Endometrium (tissue), 2 donors: ENCODE results near the gene MAP3K20.
"Not testable (repeated sequence)": the region's sequence is repeated elsewhere in the genome, so short reads cannot be mapped to it uniquely, and the experiment has no call there.

Experiments used
- FAIRE-seq: peaks from 2 replicates; lab custom pipeline; 2012; peaks lifted over from hg19 to GRCh38; lab: Jason Lieb, UNC
- donor health status: control.
- donor health status: control.

The MAP3K20 gene

DNA sequence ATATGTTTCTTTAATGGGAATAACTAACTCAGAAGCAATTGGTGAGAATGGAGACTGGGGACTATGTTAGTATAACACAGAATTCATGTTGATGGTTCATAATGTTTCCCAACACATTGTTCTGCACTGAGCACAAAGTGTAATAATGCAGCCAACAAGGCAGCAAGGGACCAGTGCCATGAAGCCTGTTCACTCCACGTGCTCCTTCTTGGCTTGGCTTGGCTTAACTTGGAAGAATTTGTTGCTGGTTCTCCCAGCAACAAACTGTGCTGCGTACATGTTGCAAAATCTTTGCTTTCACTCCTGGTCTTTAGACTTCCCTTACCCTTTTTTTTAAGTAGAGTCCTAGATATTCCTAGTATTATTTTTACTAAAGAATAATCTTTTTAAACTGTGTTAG, 129.7 kb downstream of the MAP3K20 start:
- FAIRE-seq, result no peak

DNA sequence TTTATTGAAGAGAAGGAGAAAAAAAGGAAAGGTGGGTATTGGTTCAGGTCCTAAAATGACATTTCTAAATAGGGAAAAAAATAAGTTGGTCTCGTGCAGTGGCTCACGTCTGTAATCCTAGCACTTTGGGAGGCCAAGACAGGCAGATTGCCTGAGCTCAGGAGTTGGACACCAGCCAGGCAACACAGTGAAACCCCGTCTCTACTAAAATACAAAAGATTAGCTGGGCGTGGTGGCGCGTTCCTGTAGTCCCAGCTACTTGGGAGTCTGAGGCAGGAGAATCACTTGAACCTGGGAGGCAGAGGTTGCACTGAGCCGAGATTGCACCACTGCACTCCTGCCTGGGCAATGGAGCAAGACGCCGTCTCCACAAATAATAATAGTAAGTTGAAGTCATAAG, 131.5 kb downstream of the MAP3K20 start:
- FAIRE-seq, result not testable (repeated sequence)

DNA sequence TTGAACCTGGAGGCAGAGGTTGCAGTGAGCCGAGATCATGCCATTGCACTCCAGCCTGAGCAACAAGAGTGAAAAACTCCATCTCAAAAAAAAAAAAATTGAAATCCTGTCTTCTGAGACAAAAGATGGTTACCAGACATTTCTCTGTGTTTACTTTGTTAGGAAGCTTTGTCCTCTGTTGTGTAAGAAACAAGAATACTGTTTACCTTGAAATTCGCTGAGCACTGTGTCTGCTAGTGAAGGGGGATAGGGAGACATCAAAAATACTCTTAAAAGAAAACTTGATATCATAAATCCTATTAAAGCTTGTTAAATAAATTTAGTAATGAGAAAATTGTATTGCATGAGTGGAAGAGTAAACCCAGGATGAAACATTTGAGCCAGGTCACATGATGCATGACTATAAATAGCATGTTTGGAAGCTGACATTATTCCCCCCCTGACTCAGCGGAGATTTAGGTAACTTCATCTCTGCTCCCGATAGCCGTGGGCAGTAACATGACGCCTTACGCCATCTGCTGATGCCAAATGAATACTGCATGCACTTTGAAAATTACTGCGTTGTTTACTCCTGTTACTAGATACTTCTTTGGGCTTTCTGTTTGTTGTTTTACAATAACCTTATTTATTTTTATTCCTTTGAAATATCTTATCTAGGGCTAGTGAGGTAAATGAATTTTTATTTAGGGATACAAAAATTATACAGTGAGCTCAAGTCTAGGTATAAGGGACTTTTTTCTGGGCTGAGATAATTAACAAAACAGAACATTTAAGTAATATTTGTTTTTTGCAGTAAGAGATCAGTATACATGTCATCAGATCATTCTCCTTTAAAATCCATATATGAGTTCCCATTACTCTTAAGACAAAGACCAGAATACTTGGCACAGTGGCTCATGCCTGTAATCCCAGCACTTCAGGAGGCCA, 134.9 kb downstream of the MAP3K20 start:
- peak; percentile 97 for FAIRE-seq

DNA sequence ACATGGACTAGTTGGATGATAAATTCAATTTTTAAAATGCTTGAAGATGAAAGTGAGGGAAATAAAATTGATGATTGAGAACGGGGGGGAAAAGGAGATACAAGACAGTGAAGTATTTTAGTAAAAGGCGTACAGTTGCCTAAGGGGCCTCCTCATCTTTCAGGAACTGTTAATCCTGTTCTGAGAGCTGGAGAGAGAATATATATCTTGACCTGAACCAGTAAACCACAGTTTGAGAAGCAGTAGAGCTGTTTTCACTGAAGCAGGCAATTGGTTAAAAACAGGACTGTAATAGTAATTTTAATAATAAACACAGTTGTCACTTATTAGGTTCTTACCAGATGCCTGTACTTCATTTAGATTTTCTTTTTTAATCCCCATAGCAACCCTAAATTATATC, 137.5 kb downstream of the MAP3K20 start:
- no peak for FAIRE-seq

DNA sequence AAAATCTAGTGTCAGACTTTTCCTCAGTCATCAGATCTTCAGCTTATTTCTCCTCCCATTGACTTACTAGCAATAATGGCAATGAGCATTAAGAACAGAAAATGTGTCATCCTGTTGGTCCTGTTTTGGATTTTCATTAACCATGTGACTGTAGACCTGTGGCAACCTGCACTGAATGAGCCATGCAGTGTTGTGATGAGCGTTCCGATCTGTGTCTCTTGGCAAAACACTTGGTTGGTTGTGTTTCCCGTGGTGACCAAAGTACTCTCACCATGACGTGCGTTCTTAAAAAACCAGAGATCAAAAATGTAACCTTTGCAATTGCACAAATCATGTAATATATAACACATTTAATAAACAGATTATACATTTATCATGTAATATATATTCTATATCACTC, 138.6 kb downstream of the MAP3K20 start:
- no peak for FAIRE-seq

DNA sequence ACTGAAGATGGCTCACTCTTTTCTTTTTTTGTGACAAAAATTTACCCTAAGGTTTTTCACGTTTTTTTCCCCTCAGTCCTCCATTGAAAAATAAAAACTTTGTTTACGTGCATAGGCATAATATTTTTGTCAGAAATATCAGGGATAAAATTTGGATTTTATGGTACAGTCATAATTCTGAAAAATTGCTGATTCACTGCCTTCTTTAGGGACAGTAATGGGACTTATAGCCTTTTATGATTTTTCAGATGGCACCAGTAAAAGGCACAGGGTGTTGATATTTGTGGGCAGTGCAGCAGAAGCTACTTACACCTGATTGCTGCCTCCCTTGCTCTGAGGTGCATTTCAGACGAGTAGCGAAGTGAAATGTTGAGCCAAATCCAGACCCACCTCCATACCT, 139.7 kb downstream of the MAP3K20 start:
- no peak for FAIRE-seq

DNA sequence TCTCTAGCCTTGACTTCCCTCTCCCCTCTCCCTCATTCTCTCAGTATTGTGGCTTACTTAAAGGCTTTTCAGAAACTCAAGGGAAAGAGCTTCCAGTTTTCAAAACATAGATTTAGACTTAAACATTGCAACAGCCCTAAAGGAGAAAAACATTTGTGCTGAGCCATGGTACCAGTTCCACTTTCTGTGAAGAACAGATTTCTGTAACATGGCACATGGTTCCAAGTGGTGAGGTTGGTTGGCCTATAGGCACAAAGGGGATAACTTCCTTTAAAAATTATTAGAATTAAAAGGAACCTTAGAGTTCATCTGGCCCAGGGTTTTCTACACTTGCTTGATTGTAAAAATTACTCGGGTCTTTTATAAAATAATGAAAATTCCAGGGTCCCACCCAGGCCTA, 140.4 kb downstream of the MAP3K20 start:
- no peak for FAIRE-seq

DNA sequence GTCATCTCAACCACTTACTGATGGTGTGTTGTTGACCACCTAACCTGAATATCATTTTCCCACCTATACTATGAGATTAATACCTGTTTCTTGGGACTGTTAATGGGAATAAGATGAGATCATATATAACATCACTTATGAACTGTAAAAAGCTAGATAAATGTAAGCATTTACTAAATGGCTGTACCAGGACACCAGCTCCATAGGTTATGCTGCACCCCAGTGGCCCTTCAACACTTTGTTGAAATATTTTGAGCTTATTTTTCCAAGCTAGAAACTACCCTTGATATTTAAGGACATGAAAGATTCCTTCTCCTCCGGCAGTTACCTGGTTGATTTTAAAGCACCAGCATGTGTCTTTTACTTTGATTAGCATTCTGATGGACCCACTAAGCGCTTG, 141.0 kb downstream of the MAP3K20 start:
- FAIRE-seq, result no peak

DNA sequence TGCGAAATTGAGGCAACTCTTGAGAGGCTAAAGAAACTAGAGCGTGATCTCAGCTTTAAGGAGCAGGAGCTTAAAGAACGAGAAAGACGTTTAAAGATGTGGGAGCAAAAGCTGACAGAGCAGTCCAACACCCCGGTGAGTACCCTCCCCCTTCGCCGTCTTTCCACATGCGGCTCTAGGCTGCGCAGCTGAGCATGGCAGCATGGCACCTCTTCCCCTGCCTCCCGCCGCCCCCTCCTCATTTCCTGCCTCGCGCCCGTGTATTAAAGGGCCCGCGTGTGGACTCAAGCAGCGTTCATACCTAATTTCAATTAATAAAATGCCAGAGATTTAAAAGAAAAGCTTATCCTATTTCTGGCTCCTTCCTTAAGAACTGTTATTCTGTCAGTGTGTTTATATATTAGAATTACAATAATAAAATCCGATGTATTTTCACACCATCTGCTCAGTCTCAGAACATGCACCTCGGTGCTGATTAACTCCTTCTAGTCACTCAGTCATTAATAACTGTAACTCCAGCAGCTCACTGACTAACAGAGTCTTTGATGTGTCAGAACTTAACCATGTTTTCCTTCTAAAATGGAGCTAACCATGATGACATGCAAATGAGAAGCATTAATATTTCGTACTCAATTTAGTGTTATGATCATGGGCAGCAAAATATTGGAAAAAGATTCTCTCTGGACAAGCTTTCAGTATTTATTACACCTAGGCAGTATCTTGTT, 141.6 kb downstream of the MAP3K20 start:
- FAIRE-seq, result no peak

DNA sequence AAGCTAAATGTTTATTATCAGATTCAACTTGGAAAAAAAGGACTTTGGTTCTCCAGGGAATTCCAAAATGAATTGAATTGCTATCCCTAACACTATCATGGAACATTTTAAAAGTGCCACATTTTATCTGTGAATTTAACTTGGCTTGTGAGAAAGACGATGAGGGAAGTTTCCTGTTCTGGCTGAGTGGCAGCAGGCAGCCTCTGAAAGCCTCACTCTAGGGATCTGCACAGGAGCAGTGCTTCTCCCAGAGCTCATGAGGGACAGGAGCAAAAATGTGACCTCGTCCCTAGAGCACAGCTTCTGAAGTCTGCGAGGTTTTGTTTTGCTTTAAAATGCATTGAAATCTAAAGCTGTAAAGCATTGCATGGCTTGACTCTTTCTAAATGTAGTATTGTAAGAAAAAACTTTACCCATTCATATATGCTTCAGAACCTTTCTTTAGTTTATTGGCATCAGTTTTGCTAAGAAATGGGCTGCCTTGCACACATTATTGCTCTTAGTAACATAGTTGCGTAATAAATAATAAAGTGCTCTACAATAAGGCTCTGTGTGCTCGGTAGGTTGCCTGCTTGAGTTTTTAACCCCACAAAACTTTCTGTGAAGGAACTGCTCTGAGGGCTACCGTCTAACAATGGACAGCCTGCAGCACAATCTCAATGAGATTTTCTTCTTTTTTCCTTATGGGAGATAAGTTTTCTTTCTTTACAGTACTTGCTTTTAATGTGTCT, 142.8 kb downstream of the MAP3K20 start:
- no peak for FAIRE-seq

DNA sequence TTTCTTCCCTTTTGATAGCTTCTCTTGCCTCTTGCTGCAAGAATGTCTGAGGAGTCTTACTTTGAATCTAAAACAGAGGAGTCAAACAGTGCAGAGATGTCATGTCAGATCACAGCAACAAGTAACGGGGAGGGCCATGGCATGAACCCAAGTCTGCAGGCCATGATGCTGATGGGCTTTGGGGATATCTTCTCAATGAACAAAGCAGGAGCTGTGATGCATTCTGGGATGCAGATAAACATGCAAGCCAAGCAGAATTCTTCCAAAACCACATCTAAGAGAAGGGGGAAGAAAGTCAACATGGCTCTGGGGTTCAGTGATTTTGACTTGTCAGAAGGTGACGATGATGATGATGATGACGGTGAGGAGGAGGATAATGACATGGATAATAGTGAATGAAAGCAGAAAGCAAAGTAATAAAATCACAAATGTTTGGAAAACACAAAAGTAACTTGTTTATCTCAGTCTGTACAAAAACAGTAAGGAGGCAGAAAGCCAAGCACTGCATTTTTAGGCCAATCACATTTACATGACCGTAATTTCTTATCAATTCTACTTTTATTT, 145.6 kb downstream of the MAP3K20 start:
- FAIRE-seq, result peak; percentile 80

DNA sequence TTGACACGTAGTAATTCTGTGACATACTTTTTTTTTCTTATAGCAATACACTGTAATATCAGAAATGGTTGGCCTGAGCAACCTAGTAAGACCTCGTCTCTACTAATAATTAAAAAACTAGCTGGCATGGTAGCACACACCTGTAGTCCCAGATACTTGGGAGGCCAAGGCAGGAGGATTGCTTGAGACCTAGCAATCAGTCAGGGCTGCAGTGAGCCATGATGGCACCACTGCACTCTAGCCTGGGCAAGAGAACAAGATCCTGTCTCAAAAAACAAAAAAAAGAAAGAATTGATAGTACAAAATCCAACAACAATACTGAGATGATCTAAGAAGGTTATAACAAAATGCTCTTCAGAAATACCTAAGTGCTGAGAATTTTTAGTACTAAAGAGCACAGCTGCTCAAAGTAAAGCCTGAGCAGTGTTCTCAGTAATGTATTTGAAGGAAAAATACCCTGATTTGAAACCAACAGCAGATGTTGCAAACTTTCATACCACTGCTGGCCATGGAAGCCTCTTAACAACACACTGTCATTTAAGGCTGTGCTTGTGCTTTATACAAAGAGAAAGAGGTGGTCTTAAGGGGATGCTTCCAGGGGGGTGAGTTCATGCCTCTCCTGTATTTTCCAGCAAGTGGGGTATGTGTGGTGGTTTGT, 146.4 kb downstream of the MAP3K20 start:
- no peak for FAIRE-seq

DNA sequence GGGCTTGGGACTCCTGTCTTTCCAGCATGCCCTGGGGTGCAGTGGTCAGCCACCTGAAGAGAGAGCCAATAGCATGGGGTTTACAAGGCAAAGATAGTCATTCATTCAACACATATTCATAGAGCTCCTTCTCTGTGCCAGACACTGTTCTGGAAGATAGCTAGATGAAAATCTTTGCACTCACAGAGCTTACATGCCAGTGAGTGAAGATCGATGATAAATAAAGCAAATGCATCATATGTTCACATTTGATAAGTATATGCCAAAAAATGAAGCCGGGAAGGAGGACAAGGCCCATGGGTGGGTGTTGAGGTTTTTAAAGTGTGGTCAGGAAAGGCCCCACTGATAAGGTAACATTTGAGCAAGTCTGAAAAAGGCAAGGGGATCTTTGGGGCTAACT, 148.2 kb downstream of the MAP3K20 start:
- FAIRE-seq, result no peak

DNA sequence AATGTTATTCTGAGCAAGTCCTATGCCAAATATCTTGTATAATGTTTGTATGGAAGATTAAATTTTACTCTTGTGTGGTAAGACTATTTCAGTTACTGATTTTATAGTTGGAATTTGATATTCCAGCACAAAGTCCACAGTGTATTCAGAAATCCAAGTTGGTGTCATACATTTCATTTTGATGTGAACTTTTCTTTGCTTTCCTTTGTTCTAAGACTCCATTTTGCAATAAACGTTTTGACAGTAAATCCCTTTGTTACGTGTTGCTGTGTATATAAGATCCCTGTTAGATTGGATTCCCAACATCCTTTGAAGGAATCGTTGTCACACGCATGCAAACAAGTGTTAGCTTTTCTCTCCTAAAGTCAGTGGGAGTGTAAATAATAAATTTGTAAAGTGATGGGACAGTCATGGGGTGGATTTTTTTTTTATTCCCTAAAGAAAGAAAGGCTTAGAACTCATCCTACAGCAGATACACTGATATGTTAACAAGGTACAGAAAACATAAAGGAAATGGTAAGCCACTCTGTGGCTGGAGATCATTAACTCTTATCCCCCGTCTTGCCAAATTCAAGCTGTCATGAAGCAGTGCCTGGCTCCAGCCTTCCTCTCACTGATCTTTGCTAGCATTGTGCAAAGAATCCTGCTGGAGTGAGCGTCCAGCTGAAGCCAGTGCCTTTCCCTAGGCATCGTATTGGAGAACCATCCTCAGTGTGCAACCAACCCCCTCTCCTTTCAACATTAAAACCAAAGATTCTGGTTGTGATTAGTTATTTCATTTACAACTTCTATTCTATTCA, 151.5 kb downstream of the MAP3K20 start:
- FAIRE-seq, result no peak

DNA sequence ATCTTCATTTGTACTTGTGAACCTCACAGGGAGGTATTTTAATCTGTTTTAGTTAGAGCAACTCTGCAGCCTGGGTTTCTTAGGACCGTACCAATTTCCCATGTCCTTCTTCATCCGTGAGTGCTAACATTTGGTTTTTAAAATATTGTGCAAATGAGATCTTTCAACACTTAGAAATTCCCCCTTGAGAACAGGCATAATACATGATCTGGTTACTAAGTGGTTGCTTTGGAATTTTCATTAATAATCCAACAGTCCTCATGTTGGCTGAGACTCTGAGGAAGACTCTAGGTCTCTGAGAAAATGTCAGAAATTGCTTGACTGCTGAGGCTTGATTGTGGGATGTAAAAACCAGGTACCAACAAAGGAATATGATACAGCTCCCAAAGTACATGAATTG, 153.4 kb downstream of the MAP3K20 start:
- FAIRE-seq, result no peak

DNA sequence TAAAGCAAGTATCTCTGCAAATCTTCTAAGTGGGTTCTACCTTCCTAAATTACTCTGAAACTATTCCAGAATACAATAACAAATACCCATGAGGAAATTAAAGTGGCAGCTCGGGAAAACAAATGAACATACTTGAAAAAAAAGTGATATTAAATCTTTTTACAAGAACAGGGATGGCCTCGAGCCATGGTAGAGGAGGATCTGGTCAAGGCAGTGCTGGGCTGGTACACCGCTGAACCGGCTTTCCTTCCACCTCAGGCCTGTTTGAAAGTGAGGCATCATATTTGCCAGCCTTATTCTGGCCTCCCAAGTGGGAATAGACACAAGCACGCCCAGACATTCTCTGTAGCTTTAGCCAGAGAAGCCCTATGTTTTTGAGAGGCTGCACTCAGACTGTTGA, 154.5 kb downstream of the MAP3K20 start:
- FAIRE-seq, result no peak

DNA sequence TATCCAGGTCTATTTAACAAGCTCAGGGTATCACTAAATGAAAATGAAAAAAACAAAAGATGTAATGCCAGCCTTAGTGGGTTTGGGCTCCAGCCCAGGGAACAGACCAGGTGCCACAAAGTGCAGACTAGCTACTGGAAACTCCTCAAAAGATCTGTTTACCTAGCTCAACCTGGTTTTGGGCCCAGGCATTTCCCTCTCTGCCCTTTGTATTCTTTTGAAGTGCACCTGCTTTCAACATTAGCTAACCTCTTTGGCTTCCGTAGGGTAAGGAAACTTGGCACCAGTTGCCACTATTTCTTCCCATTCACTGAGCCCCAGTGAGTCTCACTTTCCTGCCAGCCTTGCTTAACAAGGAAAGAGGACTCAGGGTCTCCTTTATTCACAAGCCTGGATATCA, 155.4 kb downstream of the MAP3K20 start:
- no peak for FAIRE-seq

DNA sequence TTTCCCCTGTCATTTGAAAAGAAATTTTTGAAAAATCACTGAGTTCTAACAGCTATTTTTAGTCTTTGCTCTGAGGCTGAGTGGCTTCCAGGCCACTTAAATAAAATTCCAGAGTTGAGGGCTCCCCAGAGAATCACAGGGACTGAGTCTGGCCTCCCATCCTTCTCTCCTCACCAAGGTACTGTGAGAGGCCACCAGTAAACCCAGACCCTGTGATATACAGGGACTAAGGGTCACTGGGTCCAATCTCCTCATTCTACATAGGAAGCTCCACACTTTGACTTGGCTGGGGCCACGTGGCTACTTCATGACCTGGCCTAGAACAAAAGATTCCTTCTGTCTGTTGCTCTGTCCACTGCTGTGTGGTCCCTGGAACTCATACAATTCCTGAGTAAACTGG, 155.8 kb downstream of the MAP3K20 start:
- no peak for FAIRE-seq

DNA sequence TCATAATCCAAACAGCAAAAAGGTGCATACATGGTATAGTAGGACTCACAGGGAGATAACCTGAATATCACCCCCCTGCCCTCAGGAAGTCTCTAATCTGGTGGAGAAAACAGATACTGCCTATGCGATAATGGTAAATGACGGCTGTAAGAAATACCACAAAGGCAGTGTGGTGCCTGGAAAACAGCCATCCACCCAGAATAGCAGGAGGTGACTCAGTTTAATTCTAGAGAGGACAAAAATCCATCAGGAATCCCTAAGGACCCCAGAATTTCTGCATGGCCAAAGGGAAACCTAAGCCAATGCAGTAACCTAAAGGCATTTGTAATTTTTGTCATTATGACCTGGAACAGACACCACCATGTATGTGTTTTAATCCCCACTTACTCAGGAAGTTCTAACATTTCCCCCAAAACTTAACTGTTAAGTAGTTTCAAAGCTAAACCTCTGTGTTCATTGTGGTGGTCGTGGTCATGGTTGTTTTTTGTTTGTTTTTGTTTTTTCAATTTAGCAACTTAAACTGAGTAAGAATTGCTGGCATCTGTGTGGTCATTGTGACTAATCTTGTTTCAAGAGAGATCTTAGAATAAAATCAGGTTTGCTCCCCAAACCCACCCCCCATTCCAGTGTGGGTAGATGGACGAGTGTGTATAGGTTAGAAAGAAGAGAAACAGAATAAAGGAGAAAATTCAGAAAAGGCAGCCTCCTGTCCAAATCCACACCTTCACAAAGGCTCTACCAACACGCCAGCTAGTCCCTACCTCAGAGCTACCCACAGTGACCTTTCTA, 157.5 kb downstream of the MAP3K20 start:
- no peak for FAIRE-seq
